C4-2B (cell line): ENCODE data around the gene CCDC177.

Experiments used
- ZFX ChIP-seq: fragments of 450-650 bp; IDR thresholded peaks from 2 replicates; pipeline ENCODE4 v1.6.1; 2017
- TF ChIP-seq, protein P1 (sequence below): fragments of 450-650 bp; conservative IDR thresholded peaks from 2 replicates; pipeline ENCODE4 v1.5.1; 2017; ENCODE audit warnings: mild to moderate bottlenecking

DNA sequence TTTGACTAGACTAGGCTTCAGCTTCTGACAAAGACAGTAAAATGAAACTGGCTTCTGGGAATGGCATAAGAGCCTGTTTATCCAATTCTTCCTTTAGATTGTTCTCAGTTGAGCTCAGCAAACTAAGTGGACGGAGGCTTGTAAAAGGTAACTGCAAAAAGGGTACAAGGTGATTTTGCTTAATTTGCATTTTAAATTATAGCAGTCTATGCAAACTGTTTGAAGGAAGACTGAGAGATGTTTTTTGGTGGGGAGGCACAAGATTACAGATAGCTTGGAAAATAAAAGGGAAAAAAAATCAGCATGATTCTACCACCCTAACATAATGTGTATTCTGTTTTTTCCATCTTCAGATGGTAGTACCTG, 41.7 kb upstream of the CCDC177 start:
- TF ChIP-seq, protein P1, sequence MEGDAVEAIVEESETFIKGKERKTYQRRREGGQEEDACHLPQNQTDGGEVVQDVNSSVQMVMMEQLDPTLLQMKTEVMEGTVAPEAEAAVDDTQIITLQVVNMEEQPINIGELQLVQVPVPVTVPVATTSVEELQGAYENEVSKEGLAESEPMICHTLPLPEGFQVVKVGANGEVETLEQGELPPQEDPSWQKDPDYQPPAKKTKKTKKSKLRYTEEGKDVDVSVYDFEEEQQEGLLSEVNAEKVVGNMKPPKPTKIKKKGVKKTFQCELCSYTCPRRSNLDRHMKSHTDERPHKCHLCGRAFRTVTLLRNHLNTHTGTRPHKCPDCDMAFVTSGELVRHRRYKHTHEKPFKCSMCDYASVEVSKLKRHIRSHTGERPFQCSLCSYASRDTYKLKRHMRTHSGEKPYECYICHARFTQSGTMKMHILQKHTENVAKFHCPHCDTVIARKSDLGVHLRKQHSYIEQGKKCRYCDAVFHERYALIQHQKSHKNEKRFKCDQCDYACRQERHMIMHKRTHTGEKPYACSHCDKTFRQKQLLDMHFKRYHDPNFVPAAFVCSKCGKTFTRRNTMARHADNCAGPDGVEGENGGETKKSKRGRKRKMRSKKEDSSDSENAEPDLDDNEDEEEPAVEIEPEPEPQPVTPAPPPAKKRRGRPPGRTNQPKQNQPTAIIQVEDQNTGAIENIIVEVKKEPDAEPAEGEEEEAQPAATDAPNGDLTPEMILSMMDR, result no peak
- TF ChIP-seq ZFX, result no peak
